GM23248 (cell line): ENCODE measurements around the gene MEIG1.
"Not testable (repeated sequence)": the region's sequence is repeated elsewhere in the genome, so short reads cannot be mapped to it uniquely, and the experiment has no call there.

Experiments
- EZH2 ChIP-seq: fragments of 200-600 bp; sonication (generic); IDR thresholded peaks from 2 replicates; pipeline ENCODE4 v1.6.1; 2018; ENCODE audit warnings: antibody characterized with exemption, mild to moderate bottlenecking; ENCODE audit not compliant: insufficient read depth, poor library complexity, severe bottlenecking
- EZH2phosphoT487 ChIP-seq: fragments of 200-600 bp; sonication (generic); IDR thresholded peaks from 2 replicates; pipeline ENCODE4 v1.6.1; 2018; ENCODE audit warnings: antibody characterized with exemption, moderate library complexity, mild to moderate bottlenecking, low read depth; ENCODE audit not compliant: insufficient read depth

DNA sequence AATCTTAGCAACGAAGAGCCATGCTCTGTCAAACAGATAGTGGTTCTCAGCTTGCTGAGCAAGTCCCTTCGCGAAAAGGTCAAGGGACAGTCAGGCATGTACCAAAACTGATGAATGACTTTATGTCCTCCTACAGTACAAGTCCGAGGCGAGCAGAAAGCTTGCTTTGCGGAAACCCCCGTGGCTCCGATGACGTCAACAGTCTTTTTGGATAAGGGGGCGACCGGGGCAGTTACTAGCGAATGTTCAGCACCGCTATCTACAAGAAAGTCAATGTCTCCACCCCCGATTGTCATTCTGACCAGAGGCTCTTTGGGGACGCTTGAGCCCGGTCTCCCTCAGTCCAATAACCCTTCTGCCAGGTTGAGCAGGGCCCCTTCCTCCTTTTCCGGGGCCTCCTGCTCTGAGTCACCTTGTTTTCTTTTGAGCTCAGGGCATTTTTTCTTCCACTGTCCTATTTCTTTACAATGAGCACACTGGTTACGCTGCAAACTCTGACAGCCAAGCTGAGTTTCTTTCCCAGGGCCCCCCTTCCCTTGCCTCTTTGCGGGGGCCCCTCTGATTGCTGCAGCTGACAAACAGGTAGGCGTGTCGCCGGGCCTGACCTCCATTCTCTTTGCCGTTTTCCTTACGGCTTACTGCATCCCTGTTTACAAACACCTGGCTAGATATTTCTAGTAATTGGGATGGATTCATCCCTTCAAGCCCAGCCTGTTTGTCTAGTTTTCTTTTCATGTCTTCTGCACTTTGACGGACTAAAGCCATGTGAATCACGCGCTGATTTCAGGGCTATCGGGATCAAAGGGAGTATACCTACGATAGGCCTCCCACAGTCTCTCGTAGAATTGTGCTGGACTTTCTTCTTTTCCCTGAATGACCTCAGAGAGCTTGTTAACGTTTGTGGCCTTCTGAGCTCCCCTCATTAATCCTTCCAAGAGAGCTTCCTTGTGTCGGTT is 34.6 kb downstream of the MEIG1 start:
- TF ChIP-seq EZH2, EZH2phosphoT487: not testable (repeated sequence)
